PFSK-1 (cell line): Measurements from ENCODE around the gene APBB2.

Experiments used
- POLR2AphosphoS5 ChIP-seq: IDR thresholded peaks from 2 replicates; pipeline ENCODE4 v1.6.1; 2012; ENCODE audit warnings: low read depth, mild to moderate bottlenecking, control low read depth, low read length, moderate library complexity
- REST ChIP-seq, 2 experiments: IDR thresholded peaks; 2 replicates each; pipeline versions ENCODE4 v1.6.1 to v1.8.0; 2011 to 2012; ENCODE audit warnings: low read depth in 2 of 2, low read length in 2 of 2, control low read depth in 1 of 2, inconsistent platforms in 1 of 2, mild to moderate bottlenecking in 1 of 2, moderate library complexity in 1 of 2; ENCODE audit not compliant: insufficient read depth in 1 of 2
- TAF1 ChIP-seq: IDR thresholded peaks from 2 replicates; pipeline ENCODE4 v1.6.1; 2012; ENCODE audit warnings: low read length, control low read depth, borderline replicate concordance; ENCODE audit not compliant: insufficient read depth

DNA sequence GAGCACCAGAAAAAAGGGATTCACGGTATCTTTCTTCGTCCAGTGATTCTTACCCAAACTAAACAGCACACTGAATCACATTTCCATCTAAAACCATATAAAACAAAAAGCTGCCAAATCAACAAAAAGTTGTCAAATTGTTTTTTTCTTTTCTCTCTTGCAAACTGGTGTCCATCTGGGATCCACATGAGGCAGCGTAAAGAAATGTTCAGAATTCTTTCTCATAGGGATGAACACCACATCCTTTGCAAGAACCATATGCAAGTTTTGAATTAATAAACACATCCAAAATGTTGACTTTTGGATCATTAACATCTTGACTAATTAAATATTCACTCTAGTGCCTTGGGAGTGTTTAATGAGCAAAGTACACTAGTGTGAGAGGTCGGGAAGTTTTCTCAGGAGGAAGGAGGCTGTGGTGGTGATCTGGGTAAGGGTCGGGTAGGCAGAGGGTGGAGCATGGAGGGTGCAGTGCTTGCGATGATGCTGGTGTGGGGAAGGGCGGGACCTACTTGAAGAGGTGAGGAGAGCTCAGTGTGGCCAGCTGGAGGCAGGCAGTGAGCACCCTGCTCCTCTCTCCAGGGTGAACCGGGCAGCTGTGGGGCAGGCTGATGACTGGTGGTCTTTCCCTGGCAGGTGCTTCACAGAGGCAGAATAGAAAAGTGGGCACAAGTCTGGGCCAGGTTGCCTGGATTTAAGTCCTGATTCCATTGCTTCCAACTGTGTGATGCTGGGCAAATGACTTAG is 391.7 kb downstream of the APBB2 start:
- no peak for TF ChIP-seq REST (IDR thresholded peaks at IDR 0.05; ENCODE audit: insufficient read depth in 1 of 2, low read depth in 2 of 2, low read length in 2 of 2)
- TF ChIP-seq POLR2AphosphoS5: no peak
- TF ChIP-seq TAF1: no peak
